Peyer's patch (tissue), 4 donors: ENCODE measurements around the gene FAM43B. TPM values are rescaled to one million over a fixed set of nuclear protein-coding genes. Genes with fewer than 3 reads are reported as not detected.

ENCODE experiments used
- DNase-seq, 3 donors: peaks; one replicate each; pipeline ENCODE4 v3.0.0-alpha.2; 2017 to 2019
- H3K27ac ChIP-seq, 4 donors: fragments of 200-600 bp; sonication (generic); one replicate each; pipeline ENCODE4 v1.5.1; 2016 to 2019
- H3K27me3 ChIP-seq, 2 donors: fragments of 200-600 bp; sonication (generic); one replicate each; pipeline ENCODE4 v1.5.1; 2019
- H3K36me3 ChIP-seq, 3 donors: fragments of 200-600 bp; sonication (generic); one replicate each; pipeline ENCODE4 v1.5.1; 2016 to 2019
- H3K4me1 ChIP-seq, 4 donors: fragments of 200-600 bp; sonication (generic); one replicate each; pipeline ENCODE4 v1.5.1; 2016 to 2019
- H3K4me3 ChIP-seq, 4 donors: fragments of 200-600 bp; sonication (generic); 1 replicate in 3 of 4; 2 replicates in 1 of 4; pipeline ENCODE4 v1.5.1; 2016 to 2019; ENCODE audit warnings: mild to moderate bottlenecking in 1 of 4
- H3K9me3 ChIP-seq, 4 donors: fragments of 200-600 bp; sonication (generic); one replicate each; pipeline ENCODE4 v1.5.1; 2016 to 2019; ENCODE audit warnings: mild to moderate bottlenecking in 1 of 4
- POLR2A ChIP-seq, 2 donors: fragments of 450-650 bp; IDR thresholded peaks; one replicate each; pipeline ENCODE4 v1.5.1; 2017; ENCODE audit warnings: antibody characterized with exemption in 2 of 2, mild to moderate bottlenecking in 2 of 2, moderate library complexity in 2 of 2
- total RNA-seq, 4 donors: library from RNA; depleted of rRNA; stranded (reverse); fragments of >200 nt; gene quantifications; one replicate each; pipeline ENCODE4 v1.1.0, GENCODE V29; 2016
- TF ChIP-seq, protein P1 (sequence below), 6 experiments: fragments of 450-650 bp in 4 of 6; fragments of 200-600 bp in 2 of 6; sonication (generic) in 1 of 6; IDR thresholded peaks; one replicate each; pipeline ENCODE4 v1.5.1; 2017 to 2019; ENCODE audit warnings: antibody characterized with exemption in 6 of 6, mild to moderate bottlenecking in 3 of 6, moderate library complexity in 1 of 6

The FAM43B gene
- total RNA-seq, 4 donors from 2014 or later, result not detected

- DNase-seq, result no peak
- H3K9me3 ChIP-seq, result no peaks in the 10 kb centered on the region
- no peaks in the 10 kb centered on the region for H3K36me3 ChIP-seq
- H3K4me3 ChIP-seq, result no peak overlapping the region
- TF ChIP-seq, protein P1, sequence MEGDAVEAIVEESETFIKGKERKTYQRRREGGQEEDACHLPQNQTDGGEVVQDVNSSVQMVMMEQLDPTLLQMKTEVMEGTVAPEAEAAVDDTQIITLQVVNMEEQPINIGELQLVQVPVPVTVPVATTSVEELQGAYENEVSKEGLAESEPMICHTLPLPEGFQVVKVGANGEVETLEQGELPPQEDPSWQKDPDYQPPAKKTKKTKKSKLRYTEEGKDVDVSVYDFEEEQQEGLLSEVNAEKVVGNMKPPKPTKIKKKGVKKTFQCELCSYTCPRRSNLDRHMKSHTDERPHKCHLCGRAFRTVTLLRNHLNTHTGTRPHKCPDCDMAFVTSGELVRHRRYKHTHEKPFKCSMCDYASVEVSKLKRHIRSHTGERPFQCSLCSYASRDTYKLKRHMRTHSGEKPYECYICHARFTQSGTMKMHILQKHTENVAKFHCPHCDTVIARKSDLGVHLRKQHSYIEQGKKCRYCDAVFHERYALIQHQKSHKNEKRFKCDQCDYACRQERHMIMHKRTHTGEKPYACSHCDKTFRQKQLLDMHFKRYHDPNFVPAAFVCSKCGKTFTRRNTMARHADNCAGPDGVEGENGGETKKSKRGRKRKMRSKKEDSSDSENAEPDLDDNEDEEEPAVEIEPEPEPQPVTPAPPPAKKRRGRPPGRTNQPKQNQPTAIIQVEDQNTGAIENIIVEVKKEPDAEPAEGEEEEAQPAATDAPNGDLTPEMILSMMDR (IDR thresholded peaks at IDR 0.05), result no peak
- TF ChIP-seq POLR2A (IDR thresholded peaks at IDR 0.05), result no peak
- H3K27ac ChIP-seq, result no peak overlapping the region
- no peaks in the 10 kb centered on the region for H3K27me3 ChIP-seq
- no peaks in the 10 kb centered on the region for H3K4me1 ChIP-seq
Observed at GRCh38 chr1:20596106-20596505, 43.7 kb downstream of the FAM43B start.

GRCh38 chr1:20597650-20598049 is 45.3 kb downstream of the FAM43B start:
- no peak for DNase-seq
- H3K4me1 ChIP-seq, result no peaks in the 10 kb centered on the region
- no peaks in the 10 kb centered on the region for H3K9me3 ChIP-seq
- TF ChIP-seq POLR2A (IDR thresholded peaks at IDR 0.05), result no peak
- TF ChIP-seq, protein P1 (IDR thresholded peaks at IDR 0.05), result no peak
- no peak overlapping the region for H3K4me3 ChIP-seq
- H3K36me3 ChIP-seq, result no peaks in the 10 kb centered on the region
- no peak overlapping the region for H3K27ac ChIP-seq
- H3K27me3 ChIP-seq, result no peaks in the 10 kb centered on the region

DNA sequence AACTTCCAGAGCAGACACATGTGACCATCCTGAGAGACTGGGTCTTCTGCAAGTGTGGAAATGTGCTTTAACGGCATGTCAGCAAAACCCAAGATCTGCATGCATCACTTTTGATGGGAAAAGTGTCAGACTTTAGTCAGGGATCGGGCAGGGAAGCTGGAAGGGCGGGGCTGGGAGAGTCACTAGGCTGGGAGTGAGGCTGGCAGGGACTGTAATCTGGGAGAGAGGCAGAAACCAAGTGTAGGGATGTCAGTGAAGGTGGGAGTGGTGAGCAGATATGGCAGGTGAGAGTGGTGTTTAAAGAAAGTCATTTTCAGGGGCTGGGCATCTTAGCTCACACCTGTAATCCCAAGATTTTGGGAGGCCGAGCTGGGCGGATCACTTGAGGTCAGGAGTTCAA is 47.8 kb downstream of the FAM43B start:
- Histone ChIP-seq H3K27me3 (no peaks in the 10 kb centered on the region), H3K4me3 (no peak overlapping the region)
- DNase-seq, result peak in 1 of 3 donors; percentile 55

GRCh38 chr1:20601129-20601825 is 48.9 kb downstream of the FAM43B start:
- Histone ChIP-seq H3K4me3 (no peak overlapping the region), H3K27me3 (no peaks in the 10 kb centered on the region), H3K36me3 (no peaks in the 10 kb centered on the region), H3K4me1 (peaks cover 0 to 7% (median 0%) of the 10 kb centered on the region in 4 donors), H3K27ac (no peak overlapping the region), H3K9me3 (no peaks in the 10 kb centered on the region)
- no peak for TF ChIP-seq POLR2A (IDR thresholded peaks at IDR 0.05)
- TF ChIP-seq, protein P1 (IDR thresholded peaks at IDR 0.05), result no peak
- no peak for DNase-seq

More for the DNA sequence above, 47.8 kb downstream of the FAM43B start:
- no peak for TF ChIP-seq POLR2A (IDR thresholded peaks at IDR 0.05)
- TF ChIP-seq, protein P1 (IDR thresholded peaks at IDR 0.05), result no peak
- H3K4me1 ChIP-seq, result peaks cover 0 to 7% (median 0%) of the 10 kb centered on the region in 4 donors
- no peak overlapping the region for H3K27ac ChIP-seq
- no peaks in the 10 kb centered on the region for H3K36me3 ChIP-seq
- no peaks in the 10 kb centered on the region for H3K9me3 ChIP-seq

- no peaks in the 10 kb centered on the region for H3K9me3 ChIP-seq
- peaks cover 0 to 7% (median 0%) of the 10 kb centered on the region in 4 donors for H3K4me1 ChIP-seq
- H3K36me3 ChIP-seq, result no peaks in the 10 kb centered on the region
- peak overlapping the region in 1 of 4 donors; percentile 33 for H3K27ac ChIP-seq
- no peak for DNase-seq
- no peak for TF ChIP-seq POLR2A (IDR thresholded peaks at IDR 0.05)
- H3K4me3 ChIP-seq, result no peak overlapping the region
- H3K27me3 ChIP-seq, result no peaks in the 10 kb centered on the region
Observed at GRCh38 chr1:20602851-20603450, 50.6 kb downstream of the FAM43B start.
